HG02981 (cell line): ENCODE results near the gene AOAH.

Experiments used
- ATAC-seq: cut with Tn5 transposase; IDR thresholded peaks from one replicate; pipeline ENCODE4 v1.9.1; 2021; ENCODE audit warnings: mild to moderate bottlenecking, moderate library complexity; ENCODE audit not compliant: unreplicated experiment

The AOAH gene

GRCh38 chr7:36604806-36605205, 119.5 kb downstream of the AOAH start:
- ATAC-seq: no peak

GRCh38 chr7:36602934-36603887, 121.1 kb downstream of the AOAH start:
- no peak for ATAC-seq

- ATAC-seq: no peak
Measured at GRCh38 chr7:36602511-36602910, 121.8 kb downstream of the AOAH start.

GRCh38 chr7:36601601-36602000, 122.7 kb downstream of the AOAH start:
- no peak for ATAC-seq

- ATAC-seq: no peak
Measured at GRCh38 chr7:36600869-36601530, 123.3 kb downstream of the AOAH start.

GRCh38 chr7:36600314-36600682, 124.0 kb downstream of the AOAH start:
- ATAC-seq: no peak

- no peak for ATAC-seq
Measured at GRCh38 chr7:36599645-36600313, 124.5 kb downstream of the AOAH start.

GRCh38 chr7:36598054-36598674, 126.1 kb downstream of the AOAH start:
- no peak for ATAC-seq

GRCh38 chr7:36597090-36597773, 127.1 kb downstream of the AOAH start:
- no peak for ATAC-seq

- ATAC-seq: no peak
Measured at GRCh38 chr7:36594445-36594844, 129.8 kb downstream of the AOAH start.

GRCh38 chr7:36591636-36592035, 132.7 kb downstream of the AOAH start:
- no peak for ATAC-seq

GRCh38 chr7:36589391-36589790, 134.9 kb downstream of the AOAH start:
- no peak for ATAC-seq

- ATAC-seq: no peak
Measured at GRCh38 chr7:36583318-36583717, 141.0 kb downstream of the AOAH start.

- ATAC-seq: no peak
Measured at GRCh38 chr7:36575832-36576231, 148.5 kb downstream of the AOAH start.

- no peak for ATAC-seq
Measured at GRCh38 chr7:36573066-36573465, 151.2 kb downstream of the AOAH start.

- ATAC-seq: no peak
Measured at GRCh38 chr7:36571190-36571560, 153.1 kb downstream of the AOAH start.

- no peak for ATAC-seq
Measured at GRCh38 chr7:36570528-36571189, 153.6 kb downstream of the AOAH start.

- ATAC-seq: no peak
Measured at GRCh38 chr7:36568452-36568849, 155.8 kb downstream of the AOAH start.

- no peak for ATAC-seq
Measured at GRCh38 chr7:36567699-36568451, 156.4 kb downstream of the AOAH start.
